Endothelial cell (in vitro differentiated cells): ENCODE results near the gene FOSL1. TPM values are rescaled to one million over a fixed set of nuclear protein-coding genes. Genes with fewer than 3 reads are reported as not detected.

ENCODE experiments used
- DNase-seq: peaks from one replicate; pipeline ENCODE4 v3.0.0; 2021; ENCODE audit warnings: low spot score
- H3K27ac Mint-ChIP-seq: one replicate; pipeline ENCODE4 v1.8.0; 2021; ENCODE audit warnings: mixed read lengths, inconsistent platforms; ENCODE audit not compliant: unreplicated experiment
- H3K27me3 Mint-ChIP-seq: one replicate; pipeline ENCODE4 v1.8.0; 2021; ENCODE audit warnings: mild to moderate bottlenecking, moderate library complexity, mixed read lengths, inconsistent platforms; ENCODE audit not compliant: unreplicated experiment
- H3K36me3 Mint-ChIP-seq: one replicate; pipeline ENCODE4 v1.8.0; 2021; ENCODE audit warnings: mild to moderate bottlenecking, low read depth, mixed read lengths, inconsistent platforms; ENCODE audit not compliant: unreplicated experiment
- H3K4me1 Mint-ChIP-seq: one replicate; pipeline ENCODE4 v1.8.0; 2021; ENCODE audit warnings: mild to moderate bottlenecking, mixed read lengths, inconsistent platforms; ENCODE audit not compliant: unreplicated experiment
- H3K4me3 Mint-ChIP-seq: one replicate; pipeline ENCODE4 v1.8.0; 2021; ENCODE audit warnings: mild to moderate bottlenecking, mixed read lengths, inconsistent platforms; ENCODE audit not compliant: unreplicated experiment
- H3K9me3 Mint-ChIP-seq: one replicate; pipeline ENCODE4 v1.8.0; 2021; ENCODE audit warnings: mixed read lengths, inconsistent platforms; ENCODE audit not compliant: unreplicated experiment
- CTCF ChIP-seq: fragments of 200-600 bp; sonication (generic); IDR thresholded peaks from one replicate; pipeline ENCODE4 v1.5.0; 2021; ENCODE audit warnings: antibody characterized with exemption; ENCODE audit not compliant: unreplicated experiment
- total RNA-seq: library from RNA; stranded (reverse); fragmentation: NEBNext Ultra II Directional; extraction: Animal tissue kit (Norgen Biotek cat#: 25700); gene quantifications from one replicate; pipeline ENCODE4 v1.2.1, GENCODE V29; 2021; ENCODE audit not compliant: unreplicated experiment

The FOSL1 gene
- total RNA-seq, 1 donor from 2014 or later, result 1.3 TPM

- Mint-ChIP-seq H3K27ac (peak overlapping the region; percentile 92), H3K27me3 (peaks cover 39% of the 10 kb centered on the region)
Measured at GRCh38 chr11:65891219-65892136, 8.7 kb downstream of the FOSL1 start.

GRCh38 chr11:65890324-65891218, 9.6 kb downstream of the FOSL1 start, which contains the start of gene CCDC85B:
TSS of gene CCDC85B (plus strand) at chr11:65890673. CDS start at chr11:65890784, 111 bp downstream.
- peaks cover 11% of the 10 kb centered on the region for H3K36me3 Mint-ChIP-seq
- peak within 1 kb of the TSS; percentile 92 for H3K27ac Mint-ChIP-seq
- DNase-seq, result peak; percentile 96
- H3K9me3 Mint-ChIP-seq, result no peaks in the 10 kb centered on the region
- no peak for TF ChIP-seq CTCF
- H3K27me3 Mint-ChIP-seq, result peaks cover 40% of the 10 kb centered on the region
- H3K4me1 Mint-ChIP-seq, result peaks cover 51% of the 10 kb centered on the region
- peak within 1 kb of the TSS; percentile 90 for H3K4me3 Mint-ChIP-seq

More at GRCh38 chr11:65891219-65892136, 8.7 kb downstream of the FOSL1 start:
- peak; percentile 78 for DNase-seq
- Mint-ChIP-seq H3K36me3 (peaks cover 9% of the 10 kb centered on the region), H3K4me1 (peaks cover 49% of the 10 kb centered on the region), H3K9me3 (no peaks in the 10 kb centered on the region), H3K4me3 (peak overlapping the region; percentile 90)
- no peak for TF ChIP-seq CTCF

GRCh38 chr11:65888163-65888814, 11.9 kb downstream of the FOSL1 start, which contains the start of gene FIBP:
TSS of gene FIBP (minus strand) at chr11:65888471. CDS start at chr11:65888418, 53 bp downstream.
- H3K9me3 Mint-ChIP-seq, result no peaks in the 10 kb centered on the region
- H3K4me3 Mint-ChIP-seq, result peak within 1 kb of the TSS; percentile 95
- H3K36me3 Mint-ChIP-seq, result peaks cover 15% of the 10 kb centered on the region
- peaks cover 34% of the 10 kb centered on the region for H3K27me3 Mint-ChIP-seq
- peaks cover 42% of the 10 kb centered on the region for H3K4me1 Mint-ChIP-seq
- peak; percentile 99 for DNase-seq
- TF ChIP-seq CTCF, result peak; percentile 91
- peak within 1 kb of the TSS; percentile 90 for H3K27ac Mint-ChIP-seq

- no peak for TF ChIP-seq CTCF
- no peaks in the 10 kb centered on the region for H3K9me3 Mint-ChIP-seq
- H3K4me3 Mint-ChIP-seq, result peak overlapping the region; percentile 95
- H3K4me1 Mint-ChIP-seq, result peaks cover 38% of the 10 kb centered on the region
- H3K36me3 Mint-ChIP-seq, result peaks cover 15% of the 10 kb centered on the region
- DNase-seq, result no peak
- peak overlapping the region; percentile 90 for H3K27ac Mint-ChIP-seq
- peaks cover 32% of the 10 kb centered on the region for H3K27me3 Mint-ChIP-seq
Measured at GRCh38 chr11:65887723-65888162, 12.4 kb downstream of the FOSL1 start.
